GM12864 (cell line): ENCODE data around the gene PLD6.

Source experiments
- DNase-seq: peaks from one replicate; pipeline ENCODE4 v3.0.0-alpha.2; 2011; ENCODE audit warnings: low read depth
- H3K4me3 ChIP-seq: 2 replicates; pipeline ENCODE4 v1.5.1; 2011; ENCODE audit warnings: mild to moderate bottlenecking, low read depth, low read length, control low read depth
- CTCF ChIP-seq: IDR thresholded peaks from 2 replicates; pipeline ENCODE4 v1.5.1; 2011; ENCODE audit warnings: low read depth, mild to moderate bottlenecking, moderate library complexity, low read length, control low read depth, inconsistent platforms; ENCODE audit errors: missing control alignments

The PLD6 gene

DNA sequence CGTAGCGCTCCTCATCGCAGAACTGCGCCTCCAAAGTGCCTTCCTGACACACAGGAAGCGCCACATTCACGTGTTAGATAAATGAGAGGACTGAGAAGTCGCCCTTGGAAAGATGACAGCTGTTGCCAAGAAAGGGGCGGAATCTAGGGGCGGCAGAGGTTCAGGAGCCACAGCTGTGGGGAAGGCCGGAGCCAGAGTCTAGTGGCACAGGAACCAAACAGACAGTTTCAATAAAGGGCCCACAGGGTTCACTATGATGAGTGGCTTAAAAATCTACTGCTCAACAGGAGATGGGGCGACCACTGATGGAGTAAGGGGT is 26.1 kb upstream of the PLD6 start:
- TF ChIP-seq CTCF: no peak
- no peak overlapping the region for H3K4me3 ChIP-seq
- DNase-seq: no peak

GRCh38 chr17:17231621-17232302 is 25.6 kb upstream of the PLD6 start:
- DNase-seq: no peak
- no peak overlapping the region for H3K4me3 ChIP-seq
- TF ChIP-seq CTCF: no peak

DNA sequence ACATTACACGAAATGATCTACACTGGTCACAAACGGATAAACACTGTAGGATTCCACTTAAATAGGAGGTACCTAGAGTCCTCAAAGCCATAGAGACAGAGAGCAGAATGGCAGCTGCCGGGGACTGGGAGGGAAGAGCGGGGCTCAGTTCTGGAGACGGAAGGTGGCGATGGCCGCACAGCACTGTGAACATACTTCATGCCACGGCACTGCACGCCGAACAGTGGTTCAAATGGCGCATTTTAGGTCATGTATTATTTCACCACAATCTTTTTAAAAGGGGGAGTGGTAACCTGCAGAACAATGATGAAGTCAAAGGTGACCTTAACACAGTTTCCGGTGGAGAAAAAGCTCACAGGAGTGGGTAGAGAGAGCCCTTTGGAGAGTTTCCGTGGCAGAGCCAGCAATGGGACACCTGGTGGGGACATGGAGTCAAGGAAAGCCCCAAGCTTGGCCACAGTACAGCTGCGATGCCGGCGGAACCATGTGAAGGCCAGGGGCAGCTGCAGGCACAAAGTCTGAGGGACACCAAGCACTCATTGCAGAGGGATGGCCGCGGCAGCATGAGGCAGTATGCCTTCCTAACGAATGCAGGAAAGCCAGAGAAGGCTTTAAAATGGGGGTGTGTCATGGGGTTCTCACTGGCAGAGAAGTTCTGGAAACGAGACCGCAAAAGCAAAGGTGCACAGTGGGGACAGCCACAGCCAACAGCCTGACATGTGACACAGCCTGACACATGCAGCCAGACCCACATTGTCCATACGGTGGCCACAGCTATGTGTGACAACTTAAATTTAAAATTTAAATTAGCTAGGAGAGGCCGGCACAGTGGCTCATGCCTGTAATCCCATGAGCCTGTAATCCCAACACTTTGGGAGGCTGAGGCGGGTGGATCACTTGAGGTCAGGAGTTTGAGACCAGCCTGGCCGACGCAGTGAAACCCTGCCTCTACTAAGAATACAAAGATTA is 23.6 kb upstream of the PLD6 start:
- no peak overlapping the region for H3K4me3 ChIP-seq
- no peak for DNase-seq
- TF ChIP-seq CTCF: no peak

DNA sequence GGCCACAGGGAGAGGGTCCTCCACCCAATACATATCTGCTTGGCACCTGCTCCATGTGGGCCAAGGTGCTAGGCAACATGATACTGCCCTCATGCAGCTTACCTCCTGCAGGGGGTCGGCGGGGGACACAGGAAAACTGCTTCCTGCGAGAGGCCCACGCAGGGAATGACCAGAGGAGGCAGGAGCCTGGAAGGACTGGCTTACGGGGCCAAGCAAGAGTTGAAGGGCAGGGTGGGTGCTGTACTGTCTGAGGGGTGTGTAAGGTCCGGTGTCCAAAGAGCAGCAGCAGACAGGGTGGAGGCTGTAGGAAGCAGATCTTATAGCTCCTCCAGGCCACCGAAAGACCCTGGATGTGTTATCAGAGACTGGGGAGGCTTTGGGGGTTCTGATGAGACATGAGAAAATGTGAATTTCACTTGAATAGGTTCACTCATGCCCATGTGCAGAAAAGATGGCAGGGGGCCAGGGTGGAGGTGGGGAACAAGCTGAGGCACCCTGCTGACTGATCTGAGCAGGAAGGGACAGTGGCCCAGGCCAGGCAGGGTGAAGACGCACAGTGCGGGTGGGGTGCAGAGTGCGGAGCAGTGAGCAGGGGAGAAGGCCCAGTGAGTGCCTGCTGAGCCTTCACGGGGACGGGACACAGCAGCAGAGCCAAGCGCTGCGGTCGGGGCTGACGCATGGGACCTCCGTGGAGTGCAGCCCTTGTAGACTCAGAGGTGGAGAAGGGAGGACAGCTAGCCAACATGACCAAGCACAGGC is 22.6 kb upstream of the PLD6 start:
- no peak for DNase-seq
- no peak overlapping the region for H3K4me3 ChIP-seq
- no peak for TF ChIP-seq CTCF

- TF ChIP-seq CTCF: no peak
- H3K4me3 ChIP-seq: no peak overlapping the region
- no peak for DNase-seq
Observed at GRCh38 chr17:17227608-17228520, 21.7 kb upstream of the PLD6 start.

- no peak for TF ChIP-seq CTCF
- DNase-seq: no peak
- H3K4me3 ChIP-seq: no peak overlapping the region
Observed at GRCh38 chr17:17226451-17227265, 20.5 kb upstream of the PLD6 start.
